NCI-H526 (cell line): ENCODE data around the gene MMP26.

Source experiments
- DNase-seq, 2 experiments: peaks; one replicate each; lab custom pipeline; 2025; lab: John Stamatoyannopoulos, UW

Gene MMP26

DNA sequence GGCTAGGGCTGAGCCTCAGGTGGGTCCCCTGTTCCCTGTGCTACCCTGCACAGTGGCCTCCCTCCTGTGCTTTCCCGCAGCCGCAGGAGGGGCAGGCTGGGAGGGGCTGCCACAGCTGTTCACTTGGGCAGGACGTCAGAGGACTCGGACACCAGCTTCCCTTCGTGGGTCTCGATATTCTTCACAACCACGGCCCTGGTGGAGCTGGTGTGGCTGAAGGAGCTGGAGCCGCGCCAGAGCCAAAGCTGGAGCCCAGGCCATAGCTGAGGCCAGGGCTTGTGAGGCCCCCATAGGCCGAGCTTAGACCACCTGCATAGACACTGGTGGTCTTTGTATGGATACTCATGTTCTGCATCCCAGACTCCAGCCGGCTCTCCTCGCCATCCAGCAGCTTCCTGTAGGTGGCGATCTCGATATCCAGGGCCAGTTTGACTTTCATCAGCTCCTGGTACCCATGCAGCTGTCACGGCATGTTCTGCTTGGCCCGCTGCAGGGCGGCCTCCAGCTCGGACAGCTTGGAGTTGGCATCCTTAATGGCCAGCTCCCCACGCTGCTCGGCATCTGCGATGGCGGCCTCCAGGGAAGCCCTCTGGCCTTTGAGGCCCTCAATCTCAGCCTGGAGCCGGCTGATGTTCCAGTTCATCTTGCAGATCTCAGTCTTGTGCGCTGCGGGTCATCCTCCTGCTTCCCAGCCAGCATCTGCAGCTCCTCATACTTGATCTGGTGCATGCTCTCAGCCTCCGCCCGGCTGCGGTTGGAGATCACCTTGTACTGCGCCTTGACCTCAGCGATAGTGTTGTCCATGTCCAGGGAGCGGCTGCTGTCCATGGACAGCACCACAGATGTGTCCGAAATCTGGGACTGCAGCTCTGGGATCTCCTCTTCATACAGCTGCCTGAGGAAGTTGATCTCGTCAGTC is 18.3 kb downstream of the MMP26 start:
- DNase-seq: peak in 1 of 2 experiments; percentile 9

- no peak for DNase-seq
These were observed 22.6 kb downstream of the MMP26 start for GRCh38 chr11:4727171-4727570.

- DNase-seq: no peak
These were observed 36.2 kb downstream of the MMP26 start for GRCh38 chr11:4740735-4741134.

DNA sequence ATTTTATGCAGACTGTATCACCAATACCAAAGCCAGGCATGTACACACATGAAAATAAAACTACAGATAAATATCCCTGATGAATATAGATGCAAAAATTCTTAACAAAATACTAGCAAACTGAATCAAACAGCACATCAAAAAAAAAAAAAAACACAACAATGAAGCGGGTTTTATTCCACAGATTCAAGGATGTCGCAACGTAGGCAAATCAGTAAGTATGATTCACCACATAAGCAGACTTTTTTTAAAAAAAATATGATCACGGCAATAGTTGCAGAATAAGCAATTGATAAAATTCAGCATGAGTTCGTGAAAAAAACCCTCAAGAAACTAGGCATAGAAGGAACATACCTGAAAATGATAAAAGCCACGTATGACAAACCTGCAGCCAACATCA is 43.9 kb downstream of the MMP26 start:
- no peak for DNase-seq

GRCh38 chr11:4751201-4751600 is 46.6 kb downstream of the MMP26 start:
- DNase-seq: no peak
